HEK293 (cell line): ENCODE results near the gene DDX24.

Source experiments
- CTCF ChIA-PET: fragments of 350-600 bp; formaldehyde crosslinking; extraction: SDS; loops from one replicate; lab custom pipeline; 2021; ENCODE audit warnings: antibody characterized with exemption; lab: Yijun Ruan, JAX
- POLR2A ChIA-PET: fragments of 300-600 bp; formaldehyde crosslinking; extraction: SDS; loops from one replicate; lab custom pipeline; 2020; ENCODE audit warnings: antibody characterized with exemption, inconsistent platforms; lab: Yijun Ruan, JAX
- H3K27ac ChIP-seq: fragments of 200-500 bp; sonication (Bioruptor generic); 2 replicates; pipeline ENCODE4 v1.5.1; 2014; ENCODE audit warnings: low read depth, low read length, control low read depth, inconsistent platforms; ENCODE audit errors: extremely low read depth
- H3K36me3 ChIP-seq, 2 experiments: fragments of 200-500 bp in 1 of 2; sonication (Bioruptor generic) in 1 of 2; 1 replicate in 1 of 2; 2 replicates in 1 of 2; pipeline ENCODE4 v1.5.1; 2014 to 2017; ENCODE audit warnings: inconsistent platforms in 2 of 2, low read length in 2 of 2; ENCODE audit not compliant: control insufficient read depth in 2 of 2, insufficient read depth in 1 of 2
- H3K4me1 ChIP-seq: fragments of 200-500 bp; sonication (Bioruptor generic); 2 replicates; pipeline ENCODE4 v1.5.1; 2014; ENCODE audit warnings: mild to moderate bottlenecking, low read length, inconsistent platforms; ENCODE audit not compliant: control insufficient read depth, insufficient read depth
- H3K4me3 ChIP-seq: 2 replicates; pipeline ENCODE4 v1.5.1; 2011; ENCODE audit warnings: low read depth, mild to moderate bottlenecking, control low read depth, low read length, moderate library complexity
- H3K9me3 ChIP-seq: fragments of 200-500 bp; sonication (Bioruptor generic); 2 replicates; pipeline ENCODE4 v1.5.1; 2014; ENCODE audit warnings: low read depth, low read length, inconsistent platforms; ENCODE audit not compliant: control insufficient read depth, insufficient read depth
- GLI4 ChIP-seq: fragments of 450-650 bp; formaldehyde crosslinking; IDR thresholded peaks from 2 replicates; pipeline ENCODE4 v1.5.1; 2016; ENCODE audit warnings: missing biosample characterization, missing genetic modification characterization
- GLIS1 ChIP-seq: fragments of 450-650 bp; formaldehyde crosslinking; IDR thresholded peaks from 2 replicates; pipeline ENCODE4 v1.5.1; 2016; ENCODE audit warnings: missing biosample characterization, missing genetic modification characterization
- HIC1 ChIP-seq: fragments of 450-650 bp; formaldehyde crosslinking; IDR thresholded peaks from 2 replicates; pipeline ENCODE4 v1.5.1; 2016; ENCODE audit warnings: missing biosample characterization, missing genetic modification characterization
- KLF1 ChIP-seq: fragments of 450-650 bp; formaldehyde crosslinking; IDR thresholded peaks from 2 replicates; pipeline ENCODE4 v1.5.1; 2016; ENCODE audit warnings: missing biosample characterization, missing genetic modification characterization
- MYNN ChIP-seq: fragments of 450-650 bp; formaldehyde crosslinking; IDR thresholded peaks from 2 replicates; pipeline ENCODE4 v1.5.1; 2016; ENCODE audit warnings: missing biosample characterization, missing genetic modification characterization, borderline replicate concordance
- PRDM1 ChIP-seq: fragments of 450-650 bp; formaldehyde crosslinking; IDR thresholded peaks from 2 replicates; pipeline ENCODE4; 2016; ENCODE audit warnings: missing biosample characterization, missing genetic modification characterization
- WT1 ChIP-seq: fragments of 450-650 bp; formaldehyde crosslinking; IDR thresholded peaks from 2 replicates; pipeline ENCODE4 v1.5.1; 2016; ENCODE audit warnings: missing biosample characterization, missing genetic modification characterization
- ZBTB8A ChIP-seq: fragments of 450-650 bp; formaldehyde crosslinking; IDR thresholded peaks from 2 replicates; pipeline ENCODE4 v1.5.1; 2016; ENCODE audit warnings: missing biosample characterization, missing genetic modification characterization
- ZEB2 ChIP-seq: fragments of 450-650 bp; formaldehyde crosslinking; IDR thresholded peaks from 2 replicates; pipeline ENCODE4 v1.5.1; 2016; ENCODE audit warnings: missing biosample characterization, missing genetic modification characterization
- ZNF132 ChIP-seq: fragments of 450-650 bp; formaldehyde crosslinking; IDR thresholded peaks from 2 replicates; pipeline ENCODE4 v1.5.1; 2017; ENCODE audit warnings: missing biosample characterization, missing genetic modification characterization, borderline replicate concordance
- ZNF202 ChIP-seq: fragments of 450-650 bp; formaldehyde crosslinking; IDR thresholded peaks from 2 replicates; pipeline ENCODE4 v1.5.1; 2016; ENCODE audit warnings: missing biosample characterization, missing genetic modification characterization, borderline replicate concordance
- ZNF223 ChIP-seq: fragments of 450-650 bp; formaldehyde crosslinking; IDR thresholded peaks from 2 replicates; pipeline ENCODE4 v1.5.1; 2016; ENCODE audit warnings: missing biosample characterization, missing genetic modification characterization
- ZNF23 ChIP-seq: fragments of 450-650 bp; formaldehyde crosslinking; IDR thresholded peaks from 2 replicates; pipeline ENCODE4 v1.5.1; 2016; ENCODE audit warnings: missing biosample characterization, missing genetic modification characterization, borderline replicate concordance
- ZNF239 ChIP-seq: fragments of 450-650 bp; formaldehyde crosslinking; IDR thresholded peaks from 2 replicates; pipeline ENCODE4 v1.5.1; 2016; ENCODE audit warnings: missing biosample characterization, missing genetic modification characterization
- ZNF302 ChIP-seq: fragments of 450-650 bp; formaldehyde crosslinking; IDR thresholded peaks from 2 replicates; pipeline ENCODE4 v1.5.1; 2016; ENCODE audit warnings: missing biosample characterization, missing genetic modification characterization, low read depth
- ZNF335 ChIP-seq: fragments of 450-650 bp; formaldehyde crosslinking; conservative IDR thresholded peaks from 2 replicates; pipeline ENCODE4 v1.5.1; 2016; ENCODE audit warnings: missing biosample characterization, missing genetic modification characterization
- ZNF449 ChIP-seq: fragments of 450-650 bp; formaldehyde crosslinking; IDR thresholded peaks from 2 replicates; pipeline ENCODE4 v1.5.1; 2017; ENCODE audit warnings: missing biosample characterization, mild to moderate bottlenecking, missing genetic modification characterization, moderate library complexity
- ZNF514 ChIP-seq: fragments of 450-650 bp; formaldehyde crosslinking; IDR thresholded peaks from 2 replicates; pipeline ENCODE4 v1.5.1; 2016; ENCODE audit warnings: missing biosample characterization, missing genetic modification characterization
- ZNF530 ChIP-seq: fragments of 450-650 bp; formaldehyde crosslinking; IDR thresholded peaks from 2 replicates; pipeline ENCODE4 v1.5.1; 2016; ENCODE audit warnings: low read depth, missing biosample characterization, missing genetic modification characterization
- ZNF626 ChIP-seq: fragments of 450-650 bp; sonication (Bioruptor Pico); formaldehyde crosslinking; IDR thresholded peaks from 2 replicates; pipeline ENCODE4 v1.5.1; 2018; ENCODE audit warnings: missing biosample characterization, missing genetic modification characterization, inconsistent platforms
- ZNF704 ChIP-seq: fragments of 450-650 bp; formaldehyde crosslinking; IDR thresholded peaks from 2 replicates; pipeline ENCODE4 v1.5.1; 2016; ENCODE audit warnings: missing biosample characterization, missing genetic modification characterization
- ZNF768 ChIP-seq: fragments of 450-650 bp; formaldehyde crosslinking; IDR thresholded peaks from 2 replicates; pipeline ENCODE4 v1.5.1; 2018; ENCODE audit warnings: missing biosample characterization, mild to moderate bottlenecking, missing genetic modification characterization
- ZNF837 ChIP-seq: fragments of 450-650 bp; formaldehyde crosslinking; IDR thresholded peaks from 2 replicates; pipeline ENCODE4 v1.5.1; 2016; ENCODE audit warnings: missing biosample characterization, missing genetic modification characterization
- ZNF843 ChIP-seq: fragments of 450-650 bp; formaldehyde crosslinking; IDR thresholded peaks from 2 replicates; pipeline ENCODE4 v1.5.1; 2016; ENCODE audit warnings: missing biosample characterization, missing genetic modification characterization
- TF ChIP-seq, protein P1 (sequence below): fragments of 450-650 bp; formaldehyde crosslinking; IDR thresholded peaks from 2 replicates; pipeline ENCODE4; 2016; ENCODE audit warnings: missing biosample characterization, missing genetic modification characterization
- TF ChIP-seq, protein P2 (sequence below): fragments of 450-650 bp; formaldehyde crosslinking; IDR thresholded peaks from 2 replicates; pipeline ENCODE4 v1.5.1; 2017; ENCODE audit warnings: missing biosample characterization, missing genetic modification characterization
- TF ChIP-seq, protein P3 (sequence below): fragments of 450-650 bp; formaldehyde crosslinking; IDR thresholded peaks from 2 replicates; pipeline ENCODE4 v1.5.1; 2016; ENCODE audit warnings: missing biosample characterization, missing genetic modification characterization

DDX24 gene

DNA sequence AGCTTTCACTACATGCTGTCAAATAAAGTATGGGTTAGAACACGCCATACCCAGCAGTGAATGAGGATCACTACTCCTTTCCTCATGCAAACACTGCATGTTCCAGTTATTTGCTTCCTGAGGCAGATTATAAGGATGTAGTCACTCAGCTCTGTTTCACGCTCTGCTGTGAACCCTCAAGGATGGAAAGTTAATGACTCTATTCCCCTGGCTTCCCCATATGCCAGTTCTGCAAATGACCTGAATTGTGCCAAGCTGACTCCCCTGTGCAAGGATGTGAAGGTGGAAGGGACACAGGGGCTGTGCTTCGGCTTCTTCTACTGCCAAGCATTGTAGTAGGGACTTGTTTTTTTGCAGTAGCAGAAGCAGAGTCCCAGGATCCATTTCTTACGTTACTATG, 6.9 kb upstream of the DDX24 start (continued):
- no peak for TF ChIP-seq ZNF704 (tag by site-specific recombination)
- no peak for TF ChIP-seq ZNF23 (tag by site-specific recombination)
- TF ChIP-seq, protein P1, sequence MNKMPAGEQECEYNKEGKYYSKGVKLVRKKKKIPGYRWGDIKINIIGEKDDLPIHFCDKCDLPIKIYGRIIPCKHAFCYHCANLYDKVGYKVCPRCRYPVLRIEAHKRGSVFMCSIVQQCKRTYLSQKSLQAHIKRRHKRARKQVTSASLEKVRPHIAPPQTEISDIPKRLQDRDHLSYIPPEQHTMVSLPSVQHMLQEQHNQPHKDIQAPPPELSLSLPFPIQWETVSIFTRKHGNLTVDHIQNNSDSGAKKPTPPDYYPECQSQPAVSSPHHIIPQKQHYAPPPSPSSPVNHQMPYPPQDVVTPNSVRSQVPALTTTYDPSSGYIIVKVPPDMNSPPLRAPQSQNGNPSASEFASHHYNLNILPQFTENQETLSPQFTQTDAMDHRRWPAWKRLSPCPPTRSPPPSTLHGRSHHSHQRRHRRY = no peak
- no peak for TF ChIP-seq ZBTB8A
- TF ChIP-seq, protein P2, sequence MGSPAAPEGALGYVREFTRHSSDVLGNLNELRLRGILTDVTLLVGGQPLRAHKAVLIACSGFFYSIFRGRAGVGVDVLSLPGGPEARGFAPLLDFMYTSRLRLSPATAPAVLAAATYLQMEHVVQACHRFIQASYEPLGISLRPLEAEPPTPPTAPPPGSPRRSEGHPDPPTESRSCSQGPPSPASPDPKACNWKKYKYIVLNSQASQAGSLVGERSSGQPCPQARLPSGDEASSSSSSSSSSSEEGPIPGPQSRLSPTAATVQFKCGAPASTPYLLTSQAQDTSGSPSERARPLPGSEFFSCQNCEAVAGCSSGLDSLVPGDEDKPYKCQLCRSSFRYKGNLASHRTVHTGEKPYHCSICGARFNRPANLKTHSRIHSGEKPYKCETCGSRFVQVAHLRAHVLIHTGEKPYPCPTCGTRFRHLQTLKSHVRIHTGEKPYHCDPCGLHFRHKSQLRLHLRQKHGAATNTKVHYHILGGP = no peak
- TF ChIP-seq ZNF302 (tag by site-specific recombination) = no peak
- no peak for TF ChIP-seq KLF1 (tag by site-specific recombination)

DNA sequence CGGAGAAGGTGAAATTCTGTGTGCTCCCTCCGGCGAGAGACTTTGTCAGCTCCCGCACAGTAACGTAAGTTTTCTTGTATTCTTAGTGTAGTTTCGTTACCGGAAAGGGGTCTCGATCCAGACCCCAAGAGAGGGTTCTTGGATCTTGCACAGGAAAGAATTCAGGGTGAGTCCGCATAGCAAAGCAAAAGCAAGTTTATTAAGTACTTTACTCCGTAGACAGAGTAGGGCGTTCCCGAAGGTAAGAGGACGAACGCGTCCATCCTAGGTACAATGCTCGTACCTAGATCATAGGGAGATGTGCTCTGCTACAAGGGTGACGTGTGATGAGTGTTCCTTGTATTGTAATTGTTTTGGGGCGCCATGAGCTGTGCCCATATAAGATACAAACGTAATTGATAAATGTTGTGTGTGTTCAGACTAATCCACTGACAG, 401 bp upstream of the DDX24 start:
- ChIA-PET POLR2A (interaction anchor here (0.8 to 3.4 kb wide), 10 partner anchors 16 to 183 kb away, joined by 3 to 25 read pairs (median 4); partner anchors contain the start of genes IFI27L2 and PPP4R4), CTCF (interaction anchor here (0.7 to 1.8 kb wide), 5 partner anchors 8 to 173 kb away, joined by 3 to 7 read pairs (median 4); no protein-coding TSS in a partner anchor)
- Histone ChIP-seq H3K9me3 (no peaks in the 10 kb centered on the region), H3K4me1 (peaks cover 4% of the 10 kb centered on the region; the same call in 1 of the 2 replicates), H3K4me3 (peak overlapping the region; percentile 91), H3K36me3 (peaks cover 1 to 32% of the 10 kb centered on the region in 2 experiments; a peak in 2 of 3 replicates), H3K27ac (peak overlapping the region; percentile 82; the same call in 1 of the 2 replicates)
- TF ChIP-seq ZNF530 (no peak), ZNF626 (tag by site-specific recombination) (no peak), WT1 (tag by site-specific recombination) (no peak), ZNF239 (no peak), ZNF223 (tag by site-specific recombination) (no peak), GLI4 (tag by site-specific recombination) (no peak), PRDM1 (tag by site-specific recombination) (no peak), GLIS1 (tag by site-specific recombination) (no peak), ZNF449 (tag by site-specific recombination) (0 out of 2 replicates have a peak, but pooled peaks have one; percentile 23), MYNN (no peak), ZEB2 (tag by site-specific recombination) (no peak), ZNF132 (tag by site-specific recombination) (no peak), ZNF335 (tag by site-specific recombination) (peak; percentile 11; the same call in 1 of the 2 replicates), ZNF843 (tag by site-specific recombination) (no peak), ZNF514 (tag by site-specific recombination) (no peak), ZNF202 (no peak), ZNF768 (tag by site-specific recombination) (no peak), ZNF837 (tag by site-specific recombination) (no peak), HIC1 (tag by site-specific recombination) (0 out of 2 replicates have a peak, but pooled peaks have one; percentile 55)
- TF ChIP-seq, protein P3, sequence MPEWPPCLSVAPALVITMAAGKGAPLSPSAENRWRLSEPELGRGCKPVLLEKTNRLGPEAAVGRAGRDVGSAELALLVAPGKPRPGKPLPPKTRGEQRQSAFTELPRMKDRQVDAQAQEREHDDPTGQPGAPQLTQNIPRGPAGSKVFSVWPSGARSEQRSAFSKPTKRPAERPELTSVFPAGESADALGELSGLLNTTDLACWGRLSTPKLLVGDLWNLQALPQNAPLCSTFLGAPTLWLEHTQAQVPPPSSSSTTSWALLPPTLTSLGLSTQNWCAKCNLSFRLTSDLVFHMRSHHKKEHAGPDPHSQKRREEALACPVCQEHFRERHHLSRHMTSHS = no peak
